GM12878 (cell line): Measurements from ENCODE around the gene LAP3. TPM values are rescaled to one million over a fixed set of nuclear protein-coding genes. Genes with fewer than 3 reads are reported as not detected.

Source experiments
- ATAC-seq: fragments of 200-7000 bp; cut with Tn5 transposase; 3 replicates; pipeline ENCODE4 v1.9.1; 2020; ENCODE audit warnings: mild to moderate bottlenecking, moderate library complexity
- BruUV-seq: library from RNA; stranded (reverse); fragments of 400-500 nt; replicated peaks from 2 replicates; lab custom pipeline; 2021; lab: Mats Ljungman, UMichigan
- CTCF ChIA-PET: fragments of 300-600 bp; sonication (Branson Sonifier 250); formaldehyde crosslinking; extraction: SDS; loops from one replicate; lab custom pipeline; 2021; ENCODE audit warnings: inconsistent platforms; lab: Yijun Ruan, JAX
- POLR2A ChIA-PET: fragments of 350-600 bp; formaldehyde crosslinking; extraction: SDS; loops from one replicate; lab custom pipeline; 2021; ENCODE audit warnings: inconsistent platforms; lab: Charles Lee
- RAD21 ChIA-PET: fragments of 300-600 bp; sonication (Branson Sonifier 250); formaldehyde crosslinking; loops from one replicate; lab custom pipeline; 2023; ENCODE audit warnings: antibody characterized with exemption; ENCODE audit not compliant: unreplicated experiment; lab: Charles Lee
- SMC1A ChIA-PET: fragments of 300-600 bp; sonication (Branson Sonifier 250); formaldehyde crosslinking; loops from one replicate; lab custom pipeline; 2023; ENCODE audit not compliant: unreplicated experiment, uncharacterized antibody; lab: Charles Lee
- DNase-seq: peaks from one replicate; pipeline ENCODE4 v3.0.0-alpha.2; 2011; ENCODE audit warnings: low read depth, low spot score
- FAIRE-seq: peaks from 3 replicates; lab custom pipeline; 2011; peaks lifted over from hg19 to GRCh38; lab: Jason Lieb, UNC
- H2AFZ ChIP-seq: 2 replicates; pipeline ENCODE4 v1.6.0; 2011; ENCODE audit warnings: low read depth, low read length, control low read depth; ENCODE audit not compliant: control insufficient read depth
- H3K27ac ChIP-seq: 2 replicates; pipeline ENCODE4 v1.5.1; 2011; ENCODE audit warnings: control low read depth; ENCODE audit not compliant: control insufficient read depth, insufficient read depth
- H3K27me3 ChIP-seq, 2 experiments: replicated peaks in 1 of 2; 2 replicates each; pipeline versions ENCODE4 v1.6.0 to v1.6.1; 2011; ENCODE audit warnings: low read length in 1 of 2; ENCODE audit not compliant: control insufficient read depth in 2 of 2, insufficient read depth in 2 of 2
- H3K36me3 ChIP-seq, 2 experiments: 2 replicates each; pipeline ENCODE4 v1.5.1; 2011; ENCODE audit warnings: low read length in 1 of 2; ENCODE audit not compliant: control insufficient read depth in 2 of 2, insufficient read depth in 2 of 2
- H3K4me1 ChIP-seq: 2 replicates; pipeline ENCODE4 v1.6.1; 2011; ENCODE audit warnings: mild to moderate bottlenecking, low read length, moderate library complexity, mixed read lengths; ENCODE audit not compliant: control insufficient read depth, insufficient read depth
- H3K4me2 ChIP-seq: 2 replicates; pipeline ENCODE4 v1.6.0; 2011; ENCODE audit warnings: control low read depth; ENCODE audit not compliant: control insufficient read depth, insufficient read depth
- H3K4me3 ChIP-seq: fragments of 200-600 bp; sonication (generic); 2 replicates; pipeline ENCODE4 v1.5.1; 2016
- H3K79me2 ChIP-seq: 2 replicates; pipeline ENCODE4 v1.6.0; 2011; ENCODE audit warnings: low read length; ENCODE audit not compliant: control insufficient read depth, insufficient read depth
- H3K9ac ChIP-seq: 2 replicates; pipeline ENCODE4 v1.8.0; 2011; ENCODE audit warnings: low read length, control low read depth, mixed read lengths; ENCODE audit not compliant: control insufficient read depth, insufficient read depth
- H3K9me3 ChIP-seq: replicated peaks from 3 replicates; pipeline ENCODE4 v1.5.1; 2011; ENCODE audit warnings: mild to moderate bottlenecking, low read length; ENCODE audit not compliant: control insufficient read depth, insufficient read depth
- H4K20me1 ChIP-seq: 2 replicates; pipeline ENCODE4 v1.6.0; 2011; ENCODE audit not compliant: control insufficient read depth, insufficient read depth
- IKZF1 ChIP-seq: fragments of 450-650 bp; conservative IDR thresholded peaks from 2 replicates; pipeline ENCODE4 v1.6.1; 2017; ENCODE audit warnings: antibody characterized with exemption, mild to moderate bottlenecking
- POLR2A ChIP-seq: IDR thresholded peaks from 2 replicates; pipeline ENCODE4 v1.6.1; 2011; ENCODE audit warnings: low read depth, mild to moderate bottlenecking, low read length
- RB1 ChIP-seq: fragments of 450-650 bp; formaldehyde crosslinking; IDR thresholded peaks from 2 replicates; pipeline ENCODE4 v1.6.1; 2017; ENCODE audit warnings: mild to moderate bottlenecking, borderline replicate concordance
- SMAD1 ChIP-seq: fragments of 450-650 bp; IDR thresholded peaks from 2 replicates; pipeline ENCODE4 v1.6.1; 2018; ENCODE audit warnings: mild to moderate bottlenecking, low read depth; ENCODE audit not compliant: partially characterized antibody
- SMAD5 ChIP-seq: IDR thresholded peaks from 2 replicates; pipeline ENCODE4 v1.6.1; 2016; ENCODE audit warnings: antibody characterized with exemption, low read depth
- SREBF2 ChIP-seq: IDR thresholded peaks from 2 replicates; pipeline ENCODE4 v1.6.1; 2012; ENCODE audit warnings: mild to moderate bottlenecking, low read length
- STAT1 ChIP-seq: fragments of 450-650 bp; conservative IDR thresholded peaks from 2 replicates; pipeline ENCODE4 v1.6.1; 2014; ENCODE audit warnings: antibody characterized with exemption, mild to moderate bottlenecking
- WRNIP1 ChIP-seq: IDR thresholded peaks from 2 replicates; pipeline ENCODE4 v1.6.1; 2011; ENCODE audit warnings: low read depth, low read length, improper control_type of control experiment, borderline replicate concordance
- YY1 ChIP-seq: IDR thresholded peaks from 2 replicates; pipeline ENCODE4 v1.6.1; 2011; ENCODE audit warnings: low read depth, mild to moderate bottlenecking, low read length
- ZBED1 ChIP-seq: IDR thresholded peaks from 2 replicates; pipeline ENCODE4 v1.6.1; 2016; ENCODE audit warnings: borderline replicate concordance
- WGBS: methylation state at CpG from one replicate; pipeline ENCODE4 v1.1.6; 2016; ENCODE audit warnings: low lambda C conversion rate; ENCODE audit not compliant: insufficient replicate concordance, insufficient coverage; ENCODE audit errors: missing lambda C conversion rate; 5-methylcytosine and 5-hydroxymethylcytosine counted together
- in situ Hi-C: fragments of 300-500 bp; cut with MboI; formaldehyde crosslinking; loops from 9 replicates; pipeline ENCODE4 v1.14.3; 2018; ENCODE audit warnings: mixed read lengths
- intact Hi-C: fragments of 100-400 bp; cut with micrococcal nuclease; formaldehyde crosslinking; loops from one replicate; pipeline ENCODE4 v1.14.2; 2022; ENCODE audit not compliant: unreplicated experiment
- polyA plus RNA-seq, 11 experiments: library from polyadenylated mRNA; depleted of rRNA in 4 of 11; unstranded in 6 of 11; stranded (reverse) in 5 of 11; fragments of >200 nt; fragmentation: Nextera tagmentation in 4 of 11; fragmentation: Illumina TruSeq in 1 of 11; extraction: Ambion mirVana in 4 of 11; extraction: Trizol in 1 of 11; gene quantifications; 1 replicate in 1 of 11; 2 replicates in 10 of 11; pipeline versions ENCODE4 v1.2.1 to v1.2.3, GENCODE V29; 2011 to 2016; ENCODE audit warnings: inconsistent platforms in 2 of 11, missing spikeins in 2 of 11, low read depth in 1 of 11
- total RNA-seq, 4 experiments: library from RNA; depleted of rRNA in 3 of 4; stranded (reverse); fragments of >200 nt in 3 of 4; fragmentation: Illumina TruSeq in 1 of 4; extraction: Trizol in 1 of 4; gene quantifications; 2 replicates each; pipeline versions ENCODE4 v1.2.1 to v1.2.3, GENCODE V29; 2013 to 2021
- TF ChIP-seq, protein P1 (sequence below): fragments of 450-650 bp; IDR thresholded peaks from 2 replicates; pipeline ENCODE4 v1.6.1; 2018; ENCODE audit warnings: mild to moderate bottlenecking, low read depth, moderate library complexity; ENCODE audit not compliant: partially characterized antibody
- TF ChIP-seq, protein P2 (sequence below): IDR thresholded peaks from 2 replicates; pipeline ENCODE4 v1.6.1; 2012; ENCODE audit warnings: improper control_type of control experiment, low read depth, low read length; ENCODE audit not compliant: insufficient replicate concordance

The LAP3 gene
- total and polyA plus RNA-seq, 10 of the 15 experiments (the other 5 are each of a cell fraction or from before 2014, with no cell fraction given), result 134 to 249 (median 204) TPM

- TF ChIP-seq RB1 (no peak), SMAD5 (no peak), YY1 (no peak), IKZF1 (no peak), WRNIP1 (no peak), SMAD1 (no peak), SREBF2 (no peak), ZBED1 (no peak)
- TF ChIP-seq, protein P1, sequence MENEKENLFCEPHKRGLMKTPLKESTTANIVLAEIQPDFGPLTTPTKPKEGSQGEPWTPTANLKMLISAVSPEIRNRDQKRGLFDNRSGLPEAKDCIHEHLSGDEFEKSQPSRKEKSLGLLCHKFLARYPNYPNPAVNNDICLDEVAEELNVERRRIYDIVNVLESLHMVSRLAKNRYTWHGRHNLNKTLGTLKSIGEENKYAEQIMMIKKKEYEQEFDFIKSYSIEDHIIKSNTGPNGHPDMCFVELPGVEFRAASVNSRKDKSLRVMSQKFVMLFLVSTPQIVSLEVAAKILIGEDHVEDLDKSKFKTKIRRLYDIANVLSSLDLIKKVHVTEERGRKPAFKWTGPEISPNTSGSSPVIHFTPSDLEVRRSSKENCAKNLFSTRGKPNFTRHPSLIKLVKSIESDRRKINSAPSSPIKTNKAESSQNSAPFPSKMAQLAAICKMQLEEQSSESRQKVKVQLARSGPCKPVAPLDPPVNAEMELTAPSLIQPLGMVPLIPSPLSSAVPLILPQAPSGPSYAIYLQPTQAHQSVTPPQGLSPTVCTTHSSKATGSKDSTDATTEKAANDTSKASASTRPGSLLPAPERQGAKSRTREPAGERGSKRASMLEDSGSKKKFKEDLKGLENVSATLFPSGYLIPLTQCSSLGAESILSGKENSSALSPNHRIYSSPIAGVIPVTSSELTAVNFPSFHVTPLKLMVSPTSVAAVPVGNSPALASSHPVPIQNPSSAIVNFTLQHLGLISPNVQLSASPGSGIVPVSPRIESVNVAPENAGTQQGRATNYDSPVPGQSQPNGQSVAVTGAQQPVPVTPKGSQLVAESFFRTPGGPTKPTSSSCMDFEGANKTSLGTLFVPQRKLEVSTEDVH, result no peak
These were observed 6.3 kb downstream of the LAP3 start (continued) for GRCh38 chr4:17583276-17583675.

DNA sequence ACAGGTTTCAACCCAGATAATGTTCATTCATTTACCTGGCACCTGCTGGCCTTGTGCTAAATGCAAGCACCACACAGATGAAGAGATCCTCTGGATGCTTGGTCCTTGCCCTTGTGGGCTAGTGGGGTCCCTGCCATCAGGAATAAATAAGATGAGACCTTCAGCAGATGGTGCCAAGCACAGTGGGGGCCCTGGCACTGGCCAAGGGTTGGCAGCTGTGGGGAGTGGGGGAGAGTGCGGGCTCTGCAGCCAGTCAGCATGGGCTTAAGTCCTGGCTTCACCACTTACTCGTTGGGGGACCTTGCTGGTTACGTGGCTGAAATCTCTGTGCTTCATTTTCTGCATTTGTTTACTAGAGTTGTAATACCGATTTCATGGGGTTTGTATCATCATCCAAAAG lies 6.9 kb downstream of the LAP3 start:
- ChIA-PET POLR2A (interaction anchor here (1.4 kb wide), 1 partner anchor 31 kb away, joined by 3 read pairs; no protein-coding TSS in a partner anchor), SMC1A (interaction anchor here (1.1 to 1.4 kb wide), 2 partner anchors 11 kb away, joined by 3 to 4 read pairs; no protein-coding TSS in a partner anchor), RAD21 (no interaction called here), CTCF (no interaction called here)
- DNase-seq, result no peak
- H2AFZ ChIP-seq, result no peak overlapping the region
- no peak overlapping the region for H3K4me3 ChIP-seq
- H3K4me1 ChIP-seq, result no peaks in the 10 kb centered on the region
- TF ChIP-seq, protein P2, sequence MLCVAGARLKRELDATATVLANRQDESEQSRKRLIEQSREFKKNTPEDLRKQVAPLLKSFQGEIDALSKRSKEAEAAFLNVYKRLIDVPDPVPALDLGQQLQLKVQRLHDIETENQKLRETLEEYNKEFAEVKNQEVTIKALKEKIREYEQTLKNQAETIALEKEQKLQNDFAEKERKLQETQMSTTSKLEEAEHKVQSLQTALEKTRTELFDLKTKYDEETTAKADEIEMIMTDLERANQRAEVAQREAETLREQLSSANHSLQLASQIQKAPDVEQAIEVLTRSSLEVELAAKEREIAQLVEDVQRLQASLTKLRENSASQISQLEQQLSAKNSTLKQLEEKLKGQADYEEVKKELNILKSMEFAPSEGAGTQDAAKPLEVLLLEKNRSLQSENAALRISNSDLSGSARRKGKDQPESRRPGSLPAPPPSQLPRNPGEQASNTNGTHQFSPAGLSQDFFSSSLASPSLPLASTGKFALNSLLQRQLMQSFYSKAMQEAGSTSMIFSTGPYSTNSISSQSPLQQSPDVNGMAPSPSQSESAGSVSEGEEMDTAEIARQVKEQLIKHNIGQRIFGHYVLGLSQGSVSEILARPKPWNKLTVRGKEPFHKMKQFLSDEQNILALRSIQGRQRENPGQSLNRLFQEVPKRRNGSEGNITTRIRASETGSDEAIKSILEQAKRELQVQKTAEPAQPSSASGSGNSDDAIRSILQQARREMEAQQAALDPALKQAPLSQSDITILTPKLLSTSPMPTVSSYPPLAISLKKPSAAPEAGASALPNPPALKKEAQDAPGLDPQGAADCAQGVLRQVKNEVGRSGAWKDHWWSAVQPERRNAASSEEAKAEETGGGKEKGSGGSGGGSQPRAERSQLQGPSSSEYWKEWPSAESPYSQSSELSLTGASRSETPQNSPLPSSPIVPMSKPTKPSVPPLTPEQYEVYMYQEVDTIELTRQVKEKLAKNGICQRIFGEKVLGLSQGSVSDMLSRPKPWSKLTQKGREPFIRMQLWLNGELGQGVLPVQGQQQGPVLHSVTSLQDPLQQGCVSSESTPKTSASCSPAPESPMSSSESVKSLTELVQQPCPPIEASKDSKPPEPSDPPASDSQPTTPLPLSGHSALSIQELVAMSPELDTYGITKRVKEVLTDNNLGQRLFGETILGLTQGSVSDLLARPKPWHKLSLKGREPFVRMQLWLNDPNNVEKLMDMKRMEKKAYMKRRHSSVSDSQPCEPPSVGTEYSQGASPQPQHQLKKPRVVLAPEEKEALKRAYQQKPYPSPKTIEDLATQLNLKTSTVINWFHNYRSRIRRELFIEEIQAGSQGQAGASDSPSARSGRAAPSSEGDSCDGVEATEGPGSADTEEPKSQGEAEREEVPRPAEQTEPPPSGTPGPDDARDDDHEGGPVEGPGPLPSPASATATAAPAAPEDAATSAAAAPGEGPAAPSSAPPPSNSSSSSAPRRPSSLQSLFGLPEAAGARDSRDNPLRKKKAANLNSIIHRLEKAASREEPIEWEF, result no peak
- TF ChIP-seq POLR2A (0 out of 2 replicates have a peak, but pooled peaks have one; percentile 30), STAT1 (no peak)
- no peak overlapping the region for H3K9ac ChIP-seq
- H3K36me3 ChIP-seq, result peaks cover 19 to 50% of the 10 kb centered on the region in 2 experiments
- FAIRE-seq, result no peak
- no peak for ATAC-seq
- no TSS peak for BruUV-seq
- in situ Hi-C loops (no loop called here), intact Hi-C loops (loop anchor here (1.0 kb wide), 1 partner anchor 8 kb away; no protein-coding TSS in a partner anchor)
- H3K9me3 ChIP-seq, result no peaks in the 10 kb centered on the region
- H3K79me2 ChIP-seq, result peaks cover 24% of the 10 kb centered on the region
- WGBS, result 96% methylated on average over 4 of the region's 4 CpGs
- no peak overlapping the region for H3K4me2 ChIP-seq
- no peaks in the 10 kb centered on the region for H4K20me1 ChIP-seq
- no peaks in the 10 kb centered on the region for H3K27me3 ChIP-seq
- no peak overlapping the region for H3K27ac ChIP-seq
